ENCODE data around the gene KRTAP10-3. TPM values are rescaled to one million over a fixed set of nuclear protein-coding genes. Genes with fewer than 3 reads are reported as not detected.

Gene KRTAP10-3
- total and polyA plus RNA-seq, 2 experiments from 2014 or later: not detected

DNA sequence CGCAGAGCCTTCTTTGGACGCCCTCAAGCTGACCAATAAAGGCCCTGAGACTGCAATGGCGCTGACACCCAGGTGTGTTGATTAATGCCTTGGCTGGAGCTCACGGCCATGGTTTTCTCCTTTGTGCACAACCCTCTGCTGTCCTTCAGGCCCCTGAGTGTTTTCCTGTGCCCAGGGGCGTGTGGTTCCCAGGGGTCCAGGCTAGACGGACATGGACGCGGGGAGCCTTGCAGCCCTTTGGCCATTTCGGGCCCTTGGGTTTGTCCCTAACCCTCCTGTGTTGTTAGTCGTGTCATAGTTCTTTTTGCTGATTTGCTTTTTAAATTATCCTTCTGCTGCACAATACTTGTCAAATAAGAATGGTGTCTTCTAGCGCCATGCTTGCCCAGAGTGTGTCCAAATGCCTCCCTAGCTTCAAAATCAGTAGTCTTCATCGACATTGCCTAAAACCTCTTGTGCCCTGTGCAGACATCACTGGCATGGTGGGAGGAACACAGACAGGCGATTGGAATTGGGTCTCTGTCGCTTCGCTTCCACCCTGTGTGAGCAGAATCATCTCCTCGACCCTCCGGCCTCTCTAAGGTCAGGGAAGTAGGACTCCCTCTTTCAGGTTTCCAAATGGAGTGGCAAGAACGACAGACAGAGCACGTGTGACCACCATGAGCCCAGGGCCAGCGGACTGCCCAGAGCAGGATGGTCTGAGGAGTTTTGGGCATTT, 16.9 kb upstream of the KRTAP10-3 start:
- H3K9me2 ChIP-seq (ENCODE audit: insufficient read depth): no peaks in the 10 kb centered on the region
- H3K27me3 ChIP-seq (ENCODE audit: insufficient read depth): no peaks in the 10 kb centered on the region
- DNase-seq (ENCODE audit: low spot score): no peak
- Mint-ChIP-seq H3K36me3 (ENCODE audit: low read depth) (peaks cover 7% of the 10 kb centered on the region), H3K9me3 (peaks cover 41% of the 10 kb centered on the region), H3K27ac (no peak overlapping the region), H3K4me3 (no peak overlapping the region), H3K27me3 (ENCODE audit: insufficient read depth, low read depth, poor library complexity) (peaks cover 10% of the 10 kb centered on the region), H3K4me1 (peaks cover 7% of the 10 kb centered on the region)
- H3K79me2 ChIP-seq (replicated peaks; ENCODE audit: insufficient read depth): no peaks in the 10 kb centered on the region
- no peaks in the 10 kb centered on the region for H3F3A ChIP-seq (replicated peaks; ENCODE audit: low read depth)
- no peak overlapping the region for H3K4me3 ChIP-seq
- no peak overlapping the region for H2AFZ ChIP-seq
- ATAC-seq: no peak
- no peak overlapping the region for H3K4me2 ChIP-seq
- H4K20me1 ChIP-seq (replicated peaks; ENCODE audit: insufficient read depth): no peaks in the 10 kb centered on the region
- H3K4me1 ChIP-seq (ENCODE audit: insufficient read depth): no peaks in the 10 kb centered on the region
- TF ChIP-seq, protein P1, sequence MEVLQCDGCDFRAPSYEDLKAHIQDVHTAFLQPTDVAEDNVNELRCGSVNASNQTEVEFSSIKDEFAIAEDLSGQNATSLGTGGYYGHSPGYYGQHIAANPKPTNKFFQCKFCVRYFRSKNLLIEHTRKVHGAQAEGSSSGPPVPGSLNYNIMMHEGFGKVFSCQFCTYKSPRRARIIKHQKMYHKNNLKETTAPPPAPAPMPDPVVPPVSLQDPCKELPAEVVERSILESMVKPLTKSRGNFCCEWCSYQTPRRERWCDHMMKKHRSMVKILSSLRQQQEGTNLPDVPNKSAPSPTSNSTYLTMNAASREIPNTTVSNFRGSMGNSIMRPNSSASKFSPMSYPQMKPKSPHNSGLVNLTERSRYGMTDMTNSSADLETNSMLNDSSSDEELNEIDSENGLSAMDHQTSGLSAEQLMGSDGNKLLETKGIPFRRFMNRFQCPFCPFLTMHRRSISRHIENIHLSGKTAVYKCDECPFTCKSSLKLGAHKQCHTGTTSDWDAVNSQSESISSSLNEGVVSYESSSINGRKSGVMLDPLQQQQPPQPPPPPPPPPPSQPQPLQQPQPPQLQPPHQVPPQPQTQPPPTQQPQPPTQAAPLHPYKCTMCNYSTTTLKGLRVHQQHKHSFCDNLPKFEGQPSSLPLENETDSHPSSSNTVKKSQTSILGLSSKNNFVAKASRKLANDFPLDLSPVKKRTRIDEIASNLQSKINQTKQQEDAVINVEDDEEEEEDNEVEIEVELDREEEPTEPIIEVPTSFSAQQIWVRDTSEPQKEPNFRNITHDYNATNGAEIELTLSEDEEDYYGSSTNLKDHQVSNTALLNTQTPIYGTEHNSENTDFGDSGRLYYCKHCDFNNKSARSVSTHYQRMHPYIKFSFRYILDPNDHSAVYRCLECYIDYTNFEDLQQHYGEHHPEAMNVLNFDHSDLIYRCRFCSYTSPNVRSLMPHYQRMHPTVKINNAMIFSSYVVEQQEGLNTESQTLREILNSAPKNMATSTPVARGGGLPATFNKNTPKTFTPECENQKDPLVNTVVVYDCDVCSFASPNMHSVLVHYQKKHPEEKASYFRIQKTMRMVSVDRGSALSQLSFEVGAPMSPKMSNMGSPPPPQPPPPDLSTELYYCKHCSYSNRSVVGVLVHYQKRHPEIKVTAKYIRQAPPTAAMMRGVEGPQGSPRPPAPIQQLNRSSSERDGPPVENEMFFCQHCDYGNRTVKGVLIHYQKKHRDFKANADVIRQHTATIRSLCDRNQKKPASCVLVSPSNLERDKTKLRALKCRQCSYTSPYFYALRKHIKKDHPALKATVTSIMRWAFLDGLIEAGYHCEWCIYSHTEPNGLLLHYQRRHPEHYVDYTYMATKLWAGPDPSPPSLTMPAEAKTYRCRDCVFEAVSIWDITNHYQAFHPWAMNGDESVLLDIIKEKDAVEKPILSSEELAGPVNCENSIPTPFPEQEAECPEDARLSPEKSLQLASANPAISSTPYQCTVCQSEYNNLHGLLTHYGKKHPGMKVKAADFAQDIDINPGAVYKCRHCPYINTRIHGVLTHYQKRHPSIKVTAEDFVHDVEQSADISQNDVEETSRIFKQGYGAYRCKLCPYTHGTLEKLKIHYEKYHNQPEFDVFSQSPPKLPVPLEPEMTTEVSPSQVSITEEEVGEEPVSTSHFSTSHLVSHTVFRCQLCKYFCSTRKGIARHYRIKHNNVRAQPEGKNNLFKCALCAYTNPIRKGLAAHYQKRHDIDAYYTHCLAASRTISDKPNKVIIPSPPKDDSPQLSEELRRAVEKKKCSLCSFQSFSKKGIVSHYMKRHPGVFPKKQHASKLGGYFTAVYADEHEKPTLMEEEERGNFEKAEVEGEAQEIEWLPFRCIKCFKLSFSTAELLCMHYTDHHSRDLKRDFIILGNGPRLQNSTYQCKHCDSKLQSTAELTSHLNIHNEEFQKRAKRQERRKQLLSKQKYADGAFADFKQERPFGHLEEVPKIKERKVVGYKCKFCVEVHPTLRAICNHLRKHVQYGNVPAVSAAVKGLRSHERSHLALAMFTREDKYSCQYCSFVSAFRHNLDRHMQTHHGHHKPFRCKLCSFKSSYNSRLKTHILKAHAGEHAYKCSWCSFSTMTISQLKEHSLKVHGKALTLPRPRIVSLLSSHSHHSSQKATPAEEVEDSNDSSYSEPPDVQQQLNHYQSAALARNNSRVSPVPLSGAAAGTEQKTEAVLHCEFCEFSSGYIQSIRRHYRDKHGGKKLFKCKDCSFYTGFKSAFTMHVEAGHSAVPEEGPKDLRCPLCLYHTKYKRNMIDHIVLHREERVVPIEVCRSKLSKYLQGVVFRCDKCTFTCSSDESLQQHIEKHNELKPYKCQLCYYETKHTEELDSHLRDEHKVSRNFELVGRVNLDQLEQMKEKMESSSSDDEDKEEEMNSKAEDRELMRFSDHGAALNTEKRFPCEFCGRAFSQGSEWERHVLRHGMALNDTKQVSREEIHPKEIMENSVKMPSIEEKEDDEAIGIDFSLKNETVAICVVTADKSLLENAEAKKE (CRISPR knock-in tag; IDR thresholded peaks at IDR 0.05): no peak
- TF ChIP-seq JUNB (IDR thresholded peaks at IDR 0.05; ENCODE audit: unreplicated experiment): no peak
- TF ChIP-seq CREB1 (CRISPR knock-in tag; IDR thresholded peaks at IDR 0.05; ENCODE audit: low read depth): no peak
- TF ChIP-seq, protein P2, sequence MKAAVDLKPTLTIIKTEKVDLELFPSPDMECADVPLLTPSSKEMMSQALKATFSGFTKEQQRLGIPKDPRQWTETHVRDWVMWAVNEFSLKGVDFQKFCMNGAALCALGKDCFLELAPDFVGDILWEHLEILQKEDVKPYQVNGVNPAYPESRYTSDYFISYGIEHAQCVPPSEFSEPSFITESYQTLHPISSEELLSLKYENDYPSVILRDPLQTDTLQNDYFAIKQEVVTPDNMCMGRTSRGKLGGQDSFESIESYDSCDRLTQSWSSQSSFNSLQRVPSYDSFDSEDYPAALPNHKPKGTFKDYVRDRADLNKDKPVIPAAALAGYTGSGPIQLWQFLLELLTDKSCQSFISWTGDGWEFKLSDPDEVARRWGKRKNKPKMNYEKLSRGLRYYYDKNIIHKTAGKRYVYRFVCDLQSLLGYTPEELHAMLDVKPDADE (IDR thresholded peaks at IDR 0.05): no peak
- TF ChIP-seq, protein P3, sequence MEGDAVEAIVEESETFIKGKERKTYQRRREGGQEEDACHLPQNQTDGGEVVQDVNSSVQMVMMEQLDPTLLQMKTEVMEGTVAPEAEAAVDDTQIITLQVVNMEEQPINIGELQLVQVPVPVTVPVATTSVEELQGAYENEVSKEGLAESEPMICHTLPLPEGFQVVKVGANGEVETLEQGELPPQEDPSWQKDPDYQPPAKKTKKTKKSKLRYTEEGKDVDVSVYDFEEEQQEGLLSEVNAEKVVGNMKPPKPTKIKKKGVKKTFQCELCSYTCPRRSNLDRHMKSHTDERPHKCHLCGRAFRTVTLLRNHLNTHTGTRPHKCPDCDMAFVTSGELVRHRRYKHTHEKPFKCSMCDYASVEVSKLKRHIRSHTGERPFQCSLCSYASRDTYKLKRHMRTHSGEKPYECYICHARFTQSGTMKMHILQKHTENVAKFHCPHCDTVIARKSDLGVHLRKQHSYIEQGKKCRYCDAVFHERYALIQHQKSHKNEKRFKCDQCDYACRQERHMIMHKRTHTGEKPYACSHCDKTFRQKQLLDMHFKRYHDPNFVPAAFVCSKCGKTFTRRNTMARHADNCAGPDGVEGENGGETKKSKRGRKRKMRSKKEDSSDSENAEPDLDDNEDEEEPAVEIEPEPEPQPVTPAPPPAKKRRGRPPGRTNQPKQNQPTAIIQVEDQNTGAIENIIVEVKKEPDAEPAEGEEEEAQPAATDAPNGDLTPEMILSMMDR (conservative IDR thresholded peaks at IDR 0.05; ENCODE audit: low read depth in 2 of 2): no peak
- no peak for TF ChIP-seq NANOG (IDR thresholded peaks at IDR 0.05; ENCODE audit: borderline replicate concordance)
- H3K27ac ChIP-seq (ENCODE audit: low read depth): no peak overlapping the region
- no peaks in the 10 kb centered on the region for H3K36me3 ChIP-seq (ENCODE audit: insufficient read depth)

All from GM23338 (cell line).